CD4-positive, alpha-beta T cell (primary cell): Measurements from ENCODE around the gene NR1H2. TPM values are rescaled to one million over a fixed set of nuclear protein-coding genes. Genes with fewer than 3 reads are reported as not detected.

Experiments
- ATAC-seq: fragments of 200-7000 bp; cut with Tn5 transposase; one replicate; pipeline ENCODE4 v1.10.0; 2022; ENCODE audit warnings: mild to moderate bottlenecking; ENCODE audit not compliant: poor library complexity
- CTCF ChIA-PET: fragments of 350-600 bp; sonication (Branson Sonifier 250); formaldehyde crosslinking; loops from one replicate; lab custom pipeline; 2021; ENCODE audit warnings: antibody characterized with exemption, inconsistent platforms; lab: Charles Lee
- POLR2A ChIA-PET: fragments of 350-600 bp; sonication (Branson Sonifier 250); formaldehyde crosslinking; loops from one replicate; lab custom pipeline; 2021; ENCODE audit warnings: antibody characterized with exemption, inconsistent platforms; lab: Charles Lee
- DNase-seq, 14 experiments: peaks; one replicate each; pipeline ENCODE4 v3.0.0-alpha.2; 2013 to 2020; ENCODE audit warnings: mixed read lengths in 2 of 14
- H3K27ac ChIP-seq, 2 donors: one replicate each; pipeline versions ENCODE4 v1.5.1 to v1.7.0; 2013; ENCODE audit warnings: low read length in 2 of 2, low read depth in 1 of 2, mild to moderate bottlenecking in 1 of 2
- H3K27me3 ChIP-seq, 2 experiments: 1 replicate in 1 of 2; 2 replicates in 1 of 2; pipeline versions ENCODE4 v1.6.1 to v1.7.0; 2013; ENCODE audit warnings: low read length in 2 of 2, control low read depth in 1 of 2, mild to moderate bottlenecking in 1 of 2, moderate library complexity in 1 of 2; ENCODE audit not compliant: insufficient read depth in 2 of 2, control insufficient read depth in 1 of 2
- H3K36me3 ChIP-seq: one replicate; pipeline ENCODE4 v1.6.1; 2013; ENCODE audit warnings: low read length, control low read depth; ENCODE audit not compliant: insufficient read depth
- H3K4me1 ChIP-seq: one replicate; pipeline ENCODE4 v1.6.1; 2013; ENCODE audit warnings: low read length, control low read depth; ENCODE audit not compliant: insufficient read depth
- H3K4me3 ChIP-seq: one replicate; pipeline ENCODE4 v1.5.1; 2013; ENCODE audit warnings: mild to moderate bottlenecking, low read length, moderate library complexity
- H3K9me3 ChIP-seq, 2 experiments: 1 replicate in 1 of 2; 2 replicates in 1 of 2; pipeline versions ENCODE4 v1.6.1 to v1.7.0; 2013; ENCODE audit warnings: low read length in 2 of 2, mild to moderate bottlenecking in 2 of 2, control low read depth in 1 of 2, moderate library complexity in 1 of 2; ENCODE audit not compliant: control insufficient read depth in 1 of 2, insufficient read depth in 1 of 2
- H3K27ac Mint-ChIP-seq: one replicate; pipeline ENCODE4 v1.8.0; 2020; ENCODE audit warnings: mixed read lengths
- H3K27me3 Mint-ChIP-seq: one replicate; pipeline ENCODE4 v1.8.0; 2021; ENCODE audit warnings: mixed read lengths
- H3K36me3 Mint-ChIP-seq: one replicate; pipeline ENCODE4 v1.8.0; 2021; ENCODE audit warnings: low read depth, mixed read lengths
- H3K4me1 Mint-ChIP-seq: one replicate; pipeline ENCODE4 v1.8.0; 2021; ENCODE audit warnings: low read depth, mixed read lengths
- H3K4me3 Mint-ChIP-seq: one replicate; pipeline ENCODE4 v1.8.0; 2020; ENCODE audit warnings: mild to moderate bottlenecking, mixed read lengths
- H3K9me3 Mint-ChIP-seq: one replicate; pipeline ENCODE4 v1.8.0; 2020; ENCODE audit warnings: mixed read lengths
- CTCF ChIP-seq: fragments of 200-600 bp; IDR thresholded peaks from one replicate; pipeline ENCODE4 v1.8.0; 2022; ENCODE audit warnings: antibody characterized with exemption, mild to moderate bottlenecking
- intact Hi-C, 2 experiments: fragments of 100-400 bp; cut with DNase I in 1 of 2; cut with micrococcal nuclease in 1 of 2; formaldehyde crosslinking; loops; one replicate each; pipeline versions ENCODE4 v1.15.1 to v1.9.0; 2023 to 2025; cut with DNase I, micrococcal nuclease
- total RNA-seq, 174 experiments: library from RNA in 2 of 174; stranded (reverse) in 2 of 174; gene quantifications; one replicate each; pipeline ENCODE4 v1.2.3 and lab custom pipeline; 2021 to 2026

NR1H2 gene
- total RNA-seq, 2 experiments from 2014 or later = 261 to 265 TPM

GRCh38 chr19:50361290-50362029, 14.8 kb upstream of the NR1H2 start:
- Histone ChIP-seq H3K4me1 (peaks cover 63% of the 10 kb centered on the region), H3K27ac (no peak overlapping the region), H3K4me3 (no peak overlapping the region), H3K27me3 (no peaks in the 10 kb centered on the region), H3K36me3 (no peaks in the 10 kb centered on the region), H3K9me3 (peaks cover 0 to 4% of the 10 kb centered on the region in 2 experiments)
- H3K27ac Mint-ChIP-seq = peak overlapping the region; percentile 47
- ChIA-PET POLR2A (interaction anchor here (0.7 kb wide), 1 partner anchor 15 kb away, joined by 3 read pairs; the partner anchor contains the start of gene NR1H2), CTCF (no interaction called here)
- DNase-seq (peak in 2 of 14 experiments; percentile 52 to 66), ATAC-seq (no peak)
- TF ChIP-seq CTCF = no peak
- peaks cover 7% of the 10 kb centered on the region for H3K36me3 Mint-ChIP-seq
- H3K27me3 Mint-ChIP-seq = no peaks in the 10 kb centered on the region
- peak overlapping the region; percentile 54 for H3K4me3 Mint-ChIP-seq
- intact Hi-C loops = no loop called here
- no peaks in the 10 kb centered on the region for H3K9me3 Mint-ChIP-seq
- peaks cover 85% of the 10 kb centered on the region for H3K4me1 Mint-ChIP-seq

- ChIA-PET POLR2A (interaction anchor here (0.7 kb wide), 1 partner anchor 14 kb away, joined by 3 read pairs; the partner anchor contains the start of gene NR1H2), CTCF (no interaction called here)
- no peak overlapping the region for H3K27ac ChIP-seq
- no peak overlapping the region for H3K4me3 ChIP-seq
- no peaks in the 10 kb centered on the region for H3K27me3 Mint-ChIP-seq
- H3K4me1 Mint-ChIP-seq = peaks cover 83% of the 10 kb centered on the region
- no peaks in the 10 kb centered on the region for H3K27me3 ChIP-seq
- DNase-seq (no peak), ATAC-seq (no peak)
- H3K36me3 ChIP-seq = no peaks in the 10 kb centered on the region
- intact Hi-C loops = no loop called here
- peaks cover 0 to 4% of the 10 kb centered on the region in 2 experiments for H3K9me3 ChIP-seq
- no peak overlapping the region for H3K27ac Mint-ChIP-seq
- no peak overlapping the region for H3K4me3 Mint-ChIP-seq
- H3K9me3 Mint-ChIP-seq = no peaks in the 10 kb centered on the region
- H3K4me1 ChIP-seq = peaks cover 63% of the 10 kb centered on the region
- no peak for TF ChIP-seq CTCF
- peaks cover 7% of the 10 kb centered on the region for H3K36me3 Mint-ChIP-seq
Measured at GRCh38 chr19:50362030-50362412, 14.2 kb upstream of the NR1H2 start.

GRCh38 chr19:50362656-50363424, 13.4 kb upstream of the NR1H2 start:
- Histone ChIP-seq H3K9me3 (peaks cover 0 to 4% of the 10 kb centered on the region in 2 experiments), H3K4me1 (peaks cover 58% of the 10 kb centered on the region), H3K27ac (no peak overlapping the region), H3K4me3 (no peak overlapping the region), H3K36me3 (no peaks in the 10 kb centered on the region), H3K27me3 (no peaks in the 10 kb centered on the region)
- intact Hi-C loops = no loop called here
- DNase-seq (peak in 1 of 14 experiments; percentile 10), ATAC-seq (no peak)
- H3K4me1 Mint-ChIP-seq = peaks cover 79% of the 10 kb centered on the region
- H3K27me3 Mint-ChIP-seq = no peaks in the 10 kb centered on the region
- H3K4me3 Mint-ChIP-seq = peak overlapping the region; percentile 54
- H3K36me3 Mint-ChIP-seq = peaks cover 7% of the 10 kb centered on the region
- CTCF ChIA-PET = no interaction called here
- H3K27ac Mint-ChIP-seq = peak overlapping the region; percentile 15
- TF ChIP-seq CTCF = no peak
- no peaks in the 10 kb centered on the region for H3K9me3 Mint-ChIP-seq
- POLR2A ChIA-PET = no interaction called here
